GM06990 (cell line): ENCODE results near the gene CBX6.

Experiments
- DNase-seq: peaks from one replicate; pipeline ENCODE4 v3.0.0-alpha.2; 2011; ENCODE audit not compliant: insufficient read length; ENCODE audit errors: extremely low read depth
- H3K27me3 ChIP-seq: replicated peaks from 2 replicates; pipeline ENCODE4 v1.6.0; 2011; ENCODE audit warnings: low read length; ENCODE audit not compliant: control insufficient read depth, insufficient read depth
- H3K36me3 ChIP-seq: 2 replicates; pipeline ENCODE4 v1.5.1; 2011; ENCODE audit warnings: low read length; ENCODE audit not compliant: control insufficient read depth, insufficient read depth
- H3K4me3 ChIP-seq: replicated peaks from 2 replicates; pipeline ENCODE4 v1.5.1; 2011; ENCODE audit warnings: low read depth, mild to moderate bottlenecking, control low read depth, low read length
- CTCF ChIP-seq: IDR thresholded peaks from 2 replicates; pipeline ENCODE4 v1.5.1; 2011; ENCODE audit warnings: low read length, control low read depth, mild to moderate bottlenecking, inconsistent platforms; ENCODE audit not compliant: insufficient read depth, poor library complexity, severe bottlenecking

Gene CBX6

GRCh38 chr22:38853196-38853651 is 18.8 kb downstream of the CBX6 start:
- Histone ChIP-seq H3K36me3 (no peaks in the 10 kb centered on the region), H3K27me3 (no peaks in the 10 kb centered on the region; the same call in 1 of the 2 replicates), H3K4me3 (no peak overlapping the region)
- DNase-seq: no peak
- no peak for TF ChIP-seq CTCF

- Histone ChIP-seq H3K4me3 (no peak overlapping the region), H3K27me3 (peaks cover 1% of the 10 kb centered on the region; the same call in 1 of the 2 replicates), H3K36me3 (no peaks in the 10 kb centered on the region)
- no peak for DNase-seq
- no peak for TF ChIP-seq CTCF
These were observed 19.5 kb downstream of the CBX6 start for GRCh38 chr22:38852522-38852921.

GRCh38 chr22:38850941-38851849 is 20.8 kb downstream of the CBX6 start:
- Histone ChIP-seq H3K36me3 (no peaks in the 10 kb centered on the region), H3K4me3 (no peak overlapping the region), H3K27me3 (peaks cover 1% of the 10 kb centered on the region)
- TF ChIP-seq CTCF: no peak
- DNase-seq: no peak

GRCh38 chr22:38850399-38850798 is 21.6 kb downstream of the CBX6 start:
- H3K36me3 ChIP-seq: no peaks in the 10 kb centered on the region
- DNase-seq: no peak
- H3K4me3 ChIP-seq: no peak overlapping the region
- TF ChIP-seq CTCF: no peak
- peaks cover 2% of the 10 kb centered on the region for H3K27me3 ChIP-seq

- H3K4me3 ChIP-seq: no peak overlapping the region
- no peak for TF ChIP-seq CTCF
These were observed 22.2 kb downstream of the CBX6 start for GRCh38 chr22:38849811-38850210.

More at GRCh38 chr22:38849811-38850210, 22.2 kb downstream of the CBX6 start:
- Histone ChIP-seq H3K27me3 (peaks cover 5% of the 10 kb centered on the region), H3K36me3 (no peaks in the 10 kb centered on the region)
- no peak for DNase-seq
